SJCRH30 (cell line): ENCODE results near the gene SPON2. TPM values are rescaled to one million over a fixed set of nuclear protein-coding genes. Genes with fewer than 3 reads are reported as not detected.

Experiments used
- DNase-seq, 2 experiments: peaks; one replicate each; pipeline ENCODE4 v3.0.0-alpha.2; 2015 to 2020
- H3K27ac ChIP-seq: fragments of 250-450 bp; sonication (Bioruptor Pico); 2 replicates; pipeline ENCODE4 v1.5.1; 2020; ENCODE audit warnings: mild to moderate bottlenecking, moderate library complexity
- H3K27me3 ChIP-seq: fragments of 250-450 bp; sonication (Bioruptor Pico); 2 replicates; pipeline ENCODE4 v1.5.1; 2020; ENCODE audit warnings: mild to moderate bottlenecking, moderate library complexity
- H3K36me3 ChIP-seq: fragments of 250-450 bp; sonication (Bioruptor Pico); 2 replicates; pipeline ENCODE4 v1.5.1; 2020; ENCODE audit warnings: mild to moderate bottlenecking, moderate library complexity
- H3K4me1 ChIP-seq: fragments of 250-450 bp; sonication (Bioruptor Pico); 2 replicates; pipeline ENCODE4 v1.5.1; 2020; ENCODE audit warnings: mild to moderate bottlenecking, moderate library complexity
- H3K4me3 ChIP-seq: fragments of 250-450 bp; sonication (Bioruptor Pico); 2 replicates; pipeline ENCODE4 v1.5.1; 2020; ENCODE audit warnings: mild to moderate bottlenecking, moderate library complexity
- H3K9me3 ChIP-seq: fragments of 250-450 bp; sonication (Bioruptor Pico); replicated peaks from 2 replicates; pipeline ENCODE4 v1.5.1; 2020; ENCODE audit warnings: mild to moderate bottlenecking, moderate library complexity
- total RNA-seq: library from RNA; depleted of rRNA; stranded (reverse); fragments of >200 nt; shearing (Covaris generic); gene quantifications from 2 replicates; pipeline ENCODE4 v1.2.3, GENCODE V29; 2014

The SPON2 gene
- total RNA-seq, 1 experiment from 2014 or later: 2.5 TPM

DNA sequence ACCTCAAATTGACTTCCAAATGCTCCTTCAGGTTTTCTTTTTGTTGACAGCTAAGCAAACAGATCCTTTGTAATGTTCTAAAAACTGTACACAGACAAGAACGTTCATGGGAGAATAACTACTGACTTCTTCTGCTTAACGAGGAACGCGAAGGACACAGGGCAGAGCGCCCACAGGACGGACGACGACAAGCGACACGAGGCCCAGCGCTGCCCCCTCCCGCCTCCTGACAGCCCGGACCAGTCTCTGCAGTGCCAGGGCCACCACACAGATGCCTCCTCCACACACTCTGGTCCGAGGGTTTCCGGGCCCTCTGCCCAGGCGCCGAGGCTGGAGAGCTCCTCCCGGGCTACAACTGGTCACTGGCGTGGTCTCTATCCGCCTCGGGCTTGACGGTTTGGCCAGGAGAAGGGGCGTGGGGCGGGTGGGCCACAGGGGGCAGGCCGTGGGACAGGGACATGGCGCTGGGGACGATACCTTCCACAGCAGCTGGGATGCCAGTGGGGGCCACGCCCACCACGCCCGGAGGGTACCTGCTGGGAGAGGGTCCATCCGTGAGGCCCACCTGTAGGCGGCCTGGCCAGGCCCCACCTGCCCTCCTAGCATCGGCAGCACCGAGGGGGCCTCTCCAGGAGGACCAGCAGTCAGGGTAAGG is 39.6 kb upstream of the SPON2 start:
- peaks cover 15% of the 10 kb centered on the region for H3K4me1 ChIP-seq
- no peaks in the 10 kb centered on the region for H3K9me3 ChIP-seq
- H3K4me3 ChIP-seq: no peak overlapping the region
- H3K27me3 ChIP-seq: no peaks in the 10 kb centered on the region
- H3K27ac ChIP-seq: no peak overlapping the region
- peaks cover 28% of the 10 kb centered on the region; the same call in 1 of the 2 replicates for H3K36me3 ChIP-seq
- DNase-seq: no peak

DNA sequence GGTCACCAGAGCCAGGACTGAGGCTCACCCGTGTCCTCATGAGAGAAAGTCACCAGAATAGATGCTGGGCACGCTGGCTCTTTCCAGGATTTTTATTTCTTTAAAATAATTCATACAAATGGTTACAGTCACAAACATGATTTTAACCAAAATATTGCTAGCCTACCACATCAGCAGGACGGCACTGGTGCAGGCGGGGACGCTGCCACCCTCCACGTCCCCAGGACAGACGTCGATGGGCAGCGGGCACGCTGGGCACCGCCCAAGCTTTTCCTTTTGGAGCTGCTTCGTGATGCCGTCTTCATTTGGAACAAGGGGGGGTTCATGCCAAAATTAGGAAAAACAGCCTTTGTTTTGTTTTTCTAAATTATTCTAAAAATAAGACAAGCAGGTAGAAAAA is 39.0 kb upstream of the SPON2 start:
- no peaks in the 10 kb centered on the region for H3K9me3 ChIP-seq
- peaks cover 18% of the 10 kb centered on the region for H3K4me1 ChIP-seq
- H3K27ac ChIP-seq: no peak overlapping the region
- no peaks in the 10 kb centered on the region for H3K27me3 ChIP-seq
- DNase-seq: no peak
- H3K4me3 ChIP-seq: no peak overlapping the region
- peaks cover 22% of the 10 kb centered on the region; the same call in 1 of the 2 replicates for H3K36me3 ChIP-seq

DNA sequence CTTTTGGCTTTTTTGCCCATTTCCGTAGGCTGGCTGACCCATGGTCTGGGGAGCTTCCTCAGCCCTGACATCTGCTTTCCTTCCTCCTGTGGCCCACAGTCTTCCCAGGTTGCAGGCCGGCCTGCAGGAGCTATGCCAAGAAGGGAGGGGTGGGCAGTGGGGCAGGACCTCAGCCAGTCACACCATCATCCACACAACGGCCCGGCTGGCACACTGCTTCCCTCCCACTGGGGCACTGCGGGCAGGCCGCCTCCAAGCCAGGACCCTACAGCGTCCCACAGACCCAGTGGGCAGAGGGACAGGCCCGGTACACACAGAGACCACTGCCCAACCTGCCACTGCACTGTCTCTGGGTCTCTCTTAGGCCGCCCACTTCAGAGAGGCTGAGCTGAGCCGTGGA is 38.6 kb upstream of the SPON2 start:
- no peaks in the 10 kb centered on the region for H3K9me3 ChIP-seq
- H3K4me3 ChIP-seq: no peak overlapping the region
- no peak for DNase-seq
- peaks cover 19% of the 10 kb centered on the region for H3K4me1 ChIP-seq
- no peaks in the 10 kb centered on the region for H3K27me3 ChIP-seq
- no peak overlapping the region for H3K27ac ChIP-seq
- H3K36me3 ChIP-seq: peaks cover 21% of the 10 kb centered on the region; the same call in 1 of the 2 replicates

DNA sequence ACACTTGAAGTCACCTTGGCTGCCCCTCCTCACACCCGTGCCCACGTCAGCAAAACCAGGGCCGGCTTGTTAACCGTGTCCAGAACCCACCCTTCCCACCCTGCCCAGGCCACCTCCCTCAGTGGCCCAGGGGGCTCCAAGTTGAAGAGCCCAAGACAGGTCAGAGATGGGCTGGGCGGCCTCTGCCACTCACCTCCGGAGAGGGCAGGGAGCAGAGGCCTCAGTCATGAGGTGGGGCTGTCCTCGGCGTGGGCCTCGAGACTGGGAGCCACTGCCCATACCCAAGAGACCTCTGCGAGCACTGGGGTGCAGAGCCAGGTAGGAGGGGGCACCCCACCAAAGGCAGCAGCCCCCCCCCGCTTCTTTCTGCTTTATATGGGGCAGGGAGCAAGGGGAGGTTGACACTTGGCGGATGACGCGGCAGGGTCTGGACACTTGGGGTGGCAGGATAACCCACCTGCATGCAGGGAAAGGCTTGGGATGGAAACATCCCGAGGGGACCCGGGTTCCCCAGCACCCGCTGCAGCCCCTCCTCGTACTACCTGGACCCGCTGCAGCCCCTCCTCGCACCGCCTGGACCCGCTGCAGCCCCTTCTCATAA is 38.0 kb upstream of the SPON2 start:
- no peaks in the 10 kb centered on the region for H3K9me3 ChIP-seq
- peaks cover 24% of the 10 kb centered on the region for H3K4me1 ChIP-seq
- no peak overlapping the region for H3K27ac ChIP-seq
- H3K36me3 ChIP-seq: peaks cover 17% of the 10 kb centered on the region; the same call in 1 of the 2 replicates
- DNase-seq: no peak
- no peaks in the 10 kb centered on the region for H3K27me3 ChIP-seq
- no peak overlapping the region for H3K4me3 ChIP-seq

DNA sequence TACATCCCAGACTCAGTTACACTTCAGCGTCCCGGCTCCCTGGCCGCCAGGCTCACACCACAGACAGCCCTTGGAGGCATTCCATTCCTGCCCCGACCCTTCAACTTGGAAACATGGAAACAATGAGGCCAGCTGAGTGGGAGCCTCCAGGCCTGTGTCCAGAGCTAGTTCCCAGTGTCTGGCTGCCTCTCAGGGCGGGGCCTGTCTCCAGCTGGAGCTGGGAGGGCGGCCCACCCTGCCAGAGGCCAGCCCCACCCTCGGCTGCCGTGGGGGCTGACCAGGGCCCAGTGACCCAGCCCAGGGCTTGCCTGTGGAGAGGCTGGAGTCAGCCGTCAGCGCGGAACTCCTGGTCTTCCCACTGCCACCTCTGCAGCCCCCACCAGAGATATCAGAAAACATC is 37.4 kb upstream of the SPON2 start:
- no peak overlapping the region for H3K27ac ChIP-seq
- no peak for DNase-seq
- H3K9me3 ChIP-seq: no peaks in the 10 kb centered on the region
- no peaks in the 10 kb centered on the region for H3K27me3 ChIP-seq
- H3K4me3 ChIP-seq: no peak overlapping the region
- peaks cover 13% of the 10 kb centered on the region; the same call in 1 of the 2 replicates for H3K36me3 ChIP-seq
- H3K4me1 ChIP-seq: peaks cover 29% of the 10 kb centered on the region

DNA sequence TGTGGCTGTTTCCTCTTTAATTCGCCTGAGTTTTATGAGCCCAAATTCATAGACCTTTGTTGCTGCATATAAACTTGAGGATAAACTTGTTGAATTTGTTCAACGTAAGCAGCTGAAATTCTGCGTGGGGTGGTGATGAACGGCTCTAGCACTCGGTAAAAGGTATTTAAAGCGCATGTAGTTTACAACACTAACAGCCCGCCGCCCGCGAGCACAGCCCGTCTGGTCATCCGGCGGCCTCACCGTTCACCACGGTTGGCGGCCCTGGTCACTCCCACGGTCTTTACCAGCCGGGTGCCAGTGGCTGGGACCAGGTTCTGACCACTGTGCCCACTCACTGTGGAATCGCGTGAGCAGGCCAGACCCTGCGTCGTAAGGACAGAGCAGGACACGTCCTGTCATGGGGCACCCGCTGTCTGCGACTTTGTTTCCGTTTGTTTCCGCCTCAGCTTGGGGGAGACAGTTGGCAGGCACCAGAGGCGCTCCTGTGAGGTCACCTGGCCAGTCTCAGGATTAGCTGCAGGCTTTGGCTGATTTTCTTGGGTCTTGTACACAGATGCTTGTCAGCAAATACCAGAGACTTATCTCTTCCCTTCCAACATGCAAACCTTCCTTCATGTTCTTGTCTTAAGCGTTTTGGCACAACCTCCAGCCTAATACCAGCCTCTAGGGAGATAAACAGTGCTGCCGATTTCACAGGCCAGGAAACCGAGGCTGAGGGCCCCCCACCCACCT is 36.8 kb upstream of the SPON2 start:
- H3K27ac ChIP-seq: no peak overlapping the region; the same call in 1 of the 2 replicates
- H3K9me3 ChIP-seq: no peaks in the 10 kb centered on the region
- no peak overlapping the region for H3K4me3 ChIP-seq
- peaks cover 13% of the 10 kb centered on the region; the same call in 1 of the 2 replicates for H3K36me3 ChIP-seq
- H3K4me1 ChIP-seq: peaks cover 32% of the 10 kb centered on the region
- H3K27me3 ChIP-seq: no peaks in the 10 kb centered on the region
- no peak for DNase-seq

DNA sequence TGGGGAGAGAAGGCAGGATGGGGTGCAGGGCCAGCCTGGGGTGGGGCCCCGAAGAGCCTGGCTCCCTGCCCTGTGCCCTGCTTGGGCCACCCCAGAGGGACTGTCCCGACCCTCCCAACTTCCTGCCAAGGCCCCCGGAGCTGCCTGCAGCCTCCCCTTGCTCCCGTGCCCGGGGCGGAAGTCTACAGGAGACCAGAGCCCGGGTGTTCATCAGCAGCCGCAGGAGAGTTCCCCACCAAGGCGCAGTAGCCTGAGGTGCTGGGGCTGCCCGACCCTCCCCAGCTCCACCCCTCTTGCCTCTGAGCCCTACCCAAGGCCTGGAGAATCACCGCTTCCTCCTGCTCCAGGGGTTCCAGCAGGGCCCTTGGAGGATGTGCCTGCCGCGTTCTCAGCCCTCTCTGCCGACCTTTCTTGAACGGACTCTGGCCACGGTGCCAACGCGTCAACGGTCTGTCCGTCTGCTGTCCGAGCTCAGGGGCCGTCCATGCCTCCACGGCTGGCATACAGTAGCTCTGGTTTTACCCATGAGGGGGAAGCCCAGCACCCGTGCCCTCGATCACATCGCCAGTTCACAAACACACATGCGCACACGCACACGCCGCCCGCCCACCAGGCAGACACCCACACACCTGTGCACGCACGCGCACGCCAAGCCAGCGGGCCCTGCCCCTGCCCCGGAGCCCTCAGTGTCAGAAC is 36.0 kb upstream of the SPON2 start:
- no peaks in the 10 kb centered on the region for H3K27me3 ChIP-seq
- peaks cover 32% of the 10 kb centered on the region for H3K4me1 ChIP-seq
- peak overlapping the region; percentile 60 for H3K27ac ChIP-seq
- peaks cover 11% of the 10 kb centered on the region; the same call in 1 of the 2 replicates for H3K36me3 ChIP-seq
- DNase-seq: peak; percentile 80 to 84
- H3K4me3 ChIP-seq: peak overlapping the region; percentile 33
- no peaks in the 10 kb centered on the region for H3K9me3 ChIP-seq

DNA sequence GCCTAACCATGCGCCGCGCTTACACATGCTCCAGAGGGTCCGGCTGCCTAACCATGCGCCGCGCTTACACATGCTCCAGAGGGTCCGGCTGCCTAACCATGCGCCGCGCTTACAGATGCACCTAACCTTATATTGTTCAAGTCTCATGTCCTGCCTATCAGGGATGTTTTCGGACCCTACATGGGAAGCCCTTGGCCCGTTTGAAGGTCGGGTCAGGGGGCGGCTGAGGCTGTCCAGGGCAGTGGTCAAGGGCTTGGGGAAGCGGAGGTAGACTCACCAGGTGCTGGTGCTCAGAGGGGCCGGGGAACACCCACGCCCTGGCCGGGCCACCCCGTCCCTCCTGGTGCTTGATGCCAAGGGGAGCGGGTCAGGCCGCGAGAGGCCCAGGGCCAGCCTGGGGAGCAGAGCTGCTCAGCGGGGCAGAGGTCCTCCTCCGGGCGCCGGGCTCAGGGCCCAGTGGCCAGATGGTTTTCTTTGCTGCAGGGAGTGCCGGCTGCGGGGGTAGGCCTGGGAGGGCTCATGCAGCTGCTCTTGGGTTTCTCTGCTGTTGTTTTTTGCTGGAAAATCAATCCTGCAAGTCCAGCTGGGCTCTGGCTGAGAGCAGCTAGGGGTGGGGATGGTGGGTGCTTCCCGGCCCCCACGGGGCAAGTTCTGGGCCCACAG is 35.4 kb upstream of the SPON2 start:
- Histone ChIP-seq H3K27me3 (no peaks in the 10 kb centered on the region), H3K4me1 (peaks cover 32% of the 10 kb centered on the region), H3K4me3 (peak overlapping the region; percentile 33), H3K27ac (peak overlapping the region; percentile 60), H3K36me3 (peaks cover 6% of the 10 kb centered on the region; the same call in 1 of the 2 replicates), H3K9me3 (no peaks in the 10 kb centered on the region)
- DNase-seq: peak; percentile 80 to 85

DNA sequence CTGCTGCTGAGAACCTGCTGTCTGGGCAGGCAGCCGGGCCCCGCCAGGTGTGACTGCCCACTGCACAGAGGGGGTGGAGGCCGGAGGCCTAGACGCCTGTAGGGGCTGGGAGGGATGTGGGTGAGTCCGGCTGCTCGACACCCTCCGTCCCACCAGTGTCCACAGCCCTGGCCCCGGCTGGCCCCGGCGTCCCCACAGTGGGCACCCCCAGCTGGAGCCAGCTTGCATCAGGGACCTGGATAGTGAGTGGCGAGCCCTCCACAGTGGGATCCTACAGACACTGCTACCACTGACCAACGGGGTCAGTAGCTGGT is 34.7 kb upstream of the SPON2 start:
- Histone ChIP-seq H3K27me3 (no peaks in the 10 kb centered on the region), H3K4me1 (peaks cover 32% of the 10 kb centered on the region), H3K27ac (no peak overlapping the region)

DNA sequence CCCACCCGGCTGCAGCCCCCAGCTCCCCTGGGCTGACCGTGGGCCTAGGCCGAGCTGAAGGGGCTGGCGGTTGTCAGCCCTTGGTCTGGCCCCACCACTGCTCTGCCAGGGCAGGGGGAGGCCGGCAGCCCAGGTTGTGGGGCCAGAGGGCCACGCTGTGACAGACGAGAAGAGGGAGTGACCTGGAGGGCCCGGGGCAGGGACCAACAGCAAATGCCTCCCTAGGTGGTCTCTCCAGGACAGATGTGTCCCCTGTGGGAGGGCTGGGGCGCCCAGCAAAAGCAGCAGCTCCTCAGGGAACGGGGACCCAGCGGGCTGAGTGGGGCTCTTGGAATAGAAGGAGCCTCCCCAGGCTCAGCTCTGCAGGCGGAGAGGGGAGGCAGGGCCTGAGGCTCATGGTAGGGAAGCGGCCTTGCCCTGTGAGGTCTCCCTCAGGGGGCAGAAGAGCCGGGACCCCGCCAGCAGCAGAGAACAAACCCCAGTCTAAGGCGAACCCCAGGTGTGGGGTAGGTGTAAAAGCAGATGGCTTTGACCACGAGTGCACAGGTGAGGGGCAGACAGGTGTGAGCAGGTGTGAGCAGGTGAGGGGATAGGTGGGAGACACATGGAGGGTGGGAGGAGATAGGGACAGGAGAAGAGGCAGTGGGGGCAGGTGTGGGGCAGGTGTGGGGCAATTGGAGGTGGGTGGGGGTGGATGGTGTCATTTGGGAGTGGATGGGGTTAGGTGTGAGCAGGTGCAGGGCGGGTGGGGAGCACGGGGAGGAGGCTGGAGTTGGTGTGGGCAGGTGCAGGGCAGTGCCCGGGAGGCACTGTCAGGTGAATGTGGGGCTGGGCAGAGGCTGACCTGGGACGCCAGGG is 34.1 kb upstream of the SPON2 start:
- DNase-seq: peak in 1 of 2 experiments; percentile 2
- peaks cover 3% of the 10 kb centered on the region; the same call in 1 of the 2 replicates for H3K36me3 ChIP-seq
- no peaks in the 10 kb centered on the region for H3K9me3 ChIP-seq
- H3K27me3 ChIP-seq: no peaks in the 10 kb centered on the region
- peaks cover 35% of the 10 kb centered on the region for H3K4me1 ChIP-seq
- H3K27ac ChIP-seq: no peak overlapping the region
- H3K4me3 ChIP-seq: no peak overlapping the region

More for the DNA sequence above, 34.7 kb upstream of the SPON2 start:
- no peak for DNase-seq
- H3K9me3 ChIP-seq: no peaks in the 10 kb centered on the region
- H3K4me3 ChIP-seq: no peak overlapping the region
- peaks cover 3% of the 10 kb centered on the region; the same call in 1 of the 2 replicates for H3K36me3 ChIP-seq

DNA sequence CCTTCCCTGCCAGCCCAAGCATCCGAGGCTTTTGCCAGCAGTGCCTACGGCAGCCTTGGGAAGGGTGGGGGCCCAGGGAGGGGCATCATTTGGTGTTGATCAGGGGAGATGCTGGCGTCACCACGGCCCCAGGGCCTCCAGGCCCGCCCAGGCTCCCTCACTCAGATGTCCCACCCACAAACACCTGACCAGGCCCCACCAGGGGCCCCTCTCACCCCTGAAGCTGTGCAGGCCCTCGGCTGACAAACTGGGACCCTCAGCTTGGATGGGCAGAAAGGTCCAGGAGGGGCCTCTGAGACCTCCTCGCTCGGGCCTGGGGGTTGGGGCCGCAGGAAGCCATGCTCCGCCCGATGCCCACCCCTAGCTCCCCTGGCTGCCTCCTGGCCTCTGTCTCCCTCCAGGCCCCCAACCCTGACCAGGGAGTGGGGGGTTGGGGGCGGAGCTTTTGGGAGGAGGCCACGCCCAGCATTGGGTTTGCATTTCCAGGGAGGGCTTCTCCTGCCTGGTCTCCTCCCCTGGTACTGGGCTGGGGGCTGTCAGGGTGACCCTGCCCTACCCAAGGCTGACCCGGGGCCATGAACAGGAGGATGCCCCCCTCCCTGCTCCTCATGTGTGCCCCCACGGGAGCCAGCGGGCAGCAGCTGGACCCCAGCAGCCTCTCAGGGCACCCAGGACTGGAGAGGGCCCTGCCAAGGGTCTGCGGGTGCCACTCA is 33.4 kb upstream of the SPON2 start:
- Histone ChIP-seq H3K27ac (no peak overlapping the region), H3K4me3 (no peak overlapping the region), H3K4me1 (peaks cover 42% of the 10 kb centered on the region), H3K36me3 (peaks cover 3% of the 10 kb centered on the region; the same call in 1 of the 2 replicates), H3K27me3 (no peaks in the 10 kb centered on the region), H3K9me3 (no peaks in the 10 kb centered on the region)
- peak in 1 of 2 experiments; percentile 5 for DNase-seq

DNA sequence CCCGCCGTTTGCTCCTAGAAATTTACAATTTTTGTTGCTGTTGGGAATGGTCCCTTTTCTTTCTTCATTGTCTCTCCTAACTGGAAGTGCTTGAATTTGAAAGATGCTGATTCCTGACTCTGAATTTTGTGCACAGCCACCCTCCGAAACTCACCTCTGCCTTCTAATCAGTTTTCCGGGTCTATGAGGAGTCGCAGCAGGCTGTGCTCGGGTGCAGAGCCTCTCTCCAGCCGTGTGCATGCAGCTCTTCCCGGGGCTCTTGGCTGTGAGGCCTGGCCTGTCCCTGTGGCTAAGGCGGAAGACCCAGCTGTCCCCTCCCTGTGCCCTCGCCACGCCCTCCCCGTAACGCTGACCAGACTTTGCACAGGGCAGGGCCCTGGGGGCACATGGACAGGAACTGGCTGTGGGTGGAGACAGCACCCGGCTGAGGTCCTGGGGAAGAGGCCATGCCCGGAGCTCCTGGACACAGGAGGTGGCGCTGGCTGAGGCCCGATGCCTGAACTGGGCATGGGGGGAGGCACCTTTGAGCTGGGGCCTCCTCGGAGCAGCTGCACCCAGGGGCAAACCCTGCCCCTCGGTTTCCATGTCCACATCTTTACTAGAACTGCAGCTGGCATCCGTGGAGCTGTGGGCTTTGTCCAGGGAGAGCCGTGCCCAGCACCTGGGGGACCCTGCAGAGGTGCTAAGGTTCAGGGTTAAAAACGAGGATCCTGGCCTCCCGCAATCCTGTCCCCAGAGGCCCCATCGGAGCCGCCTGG is 32.6 kb upstream of the SPON2 start:
- H3K4me3 ChIP-seq: no peak overlapping the region
- DNase-seq: peak; percentile 42 to 47
- no peaks in the 10 kb centered on the region for H3K9me3 ChIP-seq
- H3K4me1 ChIP-seq: peaks cover 48% of the 10 kb centered on the region
- peaks cover 3% of the 10 kb centered on the region; the same call in 1 of the 2 replicates for H3K36me3 ChIP-seq
- H3K27me3 ChIP-seq: no peaks in the 10 kb centered on the region
- H3K27ac ChIP-seq: no peak overlapping the region
